ENCODE results near the gene HELZ2.
A peak's percentile ranks its signal among the peaks of the same experiment; 100 is the strongest.
"Not testable (repeated sequence)": the region's sequence is repeated elsewhere in the genome, so short reads cannot be mapped to it uniquely, and the experiment has no call there.

Gene HELZ2

DNA sequence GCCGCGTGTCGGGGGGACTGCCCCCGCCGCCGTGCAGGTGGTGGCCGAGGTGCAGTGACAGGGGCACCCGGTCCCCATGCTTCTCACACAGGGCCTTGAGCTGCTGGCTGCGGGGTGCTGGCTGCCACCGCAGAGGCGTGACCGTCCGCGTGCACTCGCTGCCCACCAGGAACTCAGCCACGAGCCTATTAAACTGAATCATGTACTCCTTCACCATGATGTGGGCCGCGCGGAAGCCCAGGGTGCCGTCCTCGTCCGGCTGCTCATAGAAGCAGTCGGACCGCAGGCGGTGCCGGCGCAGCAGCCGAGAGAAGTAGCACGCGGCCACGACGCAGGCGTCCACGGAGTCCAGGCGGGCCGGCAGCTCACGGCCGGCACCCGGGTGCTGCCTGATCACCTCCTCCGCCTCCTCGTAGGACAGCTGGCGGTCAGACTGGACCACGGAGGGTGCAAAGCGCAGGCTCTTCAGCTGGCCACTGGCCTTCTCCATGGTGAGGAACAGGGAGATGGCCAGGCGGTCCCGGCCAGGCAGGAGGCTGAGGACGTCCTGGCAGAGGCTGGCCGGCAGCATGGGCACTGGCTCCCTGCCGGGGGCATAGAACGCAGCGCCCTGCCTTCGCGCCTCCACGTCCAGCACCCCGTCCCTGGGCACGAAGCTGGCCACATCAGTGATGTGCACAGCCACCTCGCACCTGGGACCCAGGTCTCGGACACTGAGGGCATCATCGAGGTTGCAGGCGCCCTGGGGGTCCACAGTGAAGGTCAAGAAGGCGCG, 9.8 kb downstream of the HELZ2 start:
- DNase-seq: no peak

DNA sequence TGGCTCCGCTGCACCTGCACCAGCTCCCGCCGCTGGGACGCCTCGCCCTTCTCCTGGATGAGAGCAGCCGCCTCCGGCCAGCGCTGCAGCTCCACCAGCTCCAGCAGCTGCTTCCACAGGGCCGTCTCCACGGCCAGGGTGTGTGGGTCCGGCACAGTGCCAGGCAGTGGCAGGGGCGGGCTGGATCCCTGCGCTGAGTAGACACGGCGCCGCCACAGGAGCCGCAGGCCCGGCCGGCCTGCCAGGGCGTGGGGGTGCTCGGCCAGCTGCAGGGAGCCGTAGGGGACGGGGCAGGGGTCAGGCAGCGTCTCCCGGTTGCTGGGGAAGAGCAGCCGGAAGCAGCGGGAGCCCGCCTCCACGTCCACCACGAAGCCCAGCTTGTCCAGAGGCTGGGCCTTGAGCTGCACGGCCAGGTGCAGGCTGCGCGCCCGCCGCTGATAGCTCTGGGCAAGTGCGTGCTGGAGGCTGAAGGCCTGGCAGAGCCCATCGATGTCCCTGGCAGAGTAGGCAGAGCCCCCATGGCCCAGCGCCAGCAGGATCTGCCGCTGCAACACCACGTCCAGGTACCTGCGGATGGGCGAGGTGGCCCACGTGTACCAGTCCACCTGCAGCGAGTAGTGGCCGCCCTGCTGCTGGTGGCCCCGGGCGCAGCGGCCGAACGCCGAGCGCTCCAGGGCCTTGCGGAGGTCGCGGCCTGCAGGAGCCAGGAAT, 10.7 kb downstream of the HELZ2 start:
- no peak for DNase-seq

DNA sequence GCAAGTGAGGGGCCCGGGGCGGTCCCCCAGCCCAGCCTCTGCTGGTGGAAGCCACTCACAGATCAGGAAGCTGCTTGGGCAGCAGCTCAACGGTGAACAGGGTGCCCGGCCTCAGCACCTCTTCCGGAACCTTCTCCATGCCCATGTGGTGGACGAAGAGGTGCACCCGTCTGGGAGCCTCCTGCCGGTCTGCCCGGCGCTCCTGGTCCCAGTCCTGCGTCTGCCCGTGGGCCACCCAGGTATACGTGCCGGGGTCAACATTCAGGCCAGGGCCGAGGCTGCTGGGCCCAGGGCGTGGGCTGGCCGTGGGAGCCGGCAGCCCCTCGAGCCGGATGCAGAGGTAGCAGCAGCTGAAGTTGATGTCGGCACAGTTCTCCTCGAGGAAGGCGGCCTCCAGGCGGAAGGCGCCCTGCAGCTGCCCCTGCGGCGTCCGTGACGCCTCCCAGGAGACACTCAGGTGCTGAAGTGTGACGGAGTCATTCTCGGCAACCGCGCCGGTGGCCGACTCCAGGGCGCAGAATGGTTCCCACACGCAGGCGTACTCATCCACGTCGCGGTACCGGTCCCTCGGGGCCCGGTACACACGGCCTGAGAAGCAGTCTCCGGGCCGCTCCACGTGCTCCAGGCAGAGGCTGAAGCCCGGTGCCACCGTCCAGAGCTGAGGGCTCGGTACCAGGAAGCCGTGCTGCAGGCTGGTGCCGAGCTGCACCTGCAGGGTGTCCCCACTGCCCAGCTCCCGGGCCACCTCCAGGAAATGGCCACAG, 11.4 kb downstream of the HELZ2 start:
- no peak for DNase-seq

DNA sequence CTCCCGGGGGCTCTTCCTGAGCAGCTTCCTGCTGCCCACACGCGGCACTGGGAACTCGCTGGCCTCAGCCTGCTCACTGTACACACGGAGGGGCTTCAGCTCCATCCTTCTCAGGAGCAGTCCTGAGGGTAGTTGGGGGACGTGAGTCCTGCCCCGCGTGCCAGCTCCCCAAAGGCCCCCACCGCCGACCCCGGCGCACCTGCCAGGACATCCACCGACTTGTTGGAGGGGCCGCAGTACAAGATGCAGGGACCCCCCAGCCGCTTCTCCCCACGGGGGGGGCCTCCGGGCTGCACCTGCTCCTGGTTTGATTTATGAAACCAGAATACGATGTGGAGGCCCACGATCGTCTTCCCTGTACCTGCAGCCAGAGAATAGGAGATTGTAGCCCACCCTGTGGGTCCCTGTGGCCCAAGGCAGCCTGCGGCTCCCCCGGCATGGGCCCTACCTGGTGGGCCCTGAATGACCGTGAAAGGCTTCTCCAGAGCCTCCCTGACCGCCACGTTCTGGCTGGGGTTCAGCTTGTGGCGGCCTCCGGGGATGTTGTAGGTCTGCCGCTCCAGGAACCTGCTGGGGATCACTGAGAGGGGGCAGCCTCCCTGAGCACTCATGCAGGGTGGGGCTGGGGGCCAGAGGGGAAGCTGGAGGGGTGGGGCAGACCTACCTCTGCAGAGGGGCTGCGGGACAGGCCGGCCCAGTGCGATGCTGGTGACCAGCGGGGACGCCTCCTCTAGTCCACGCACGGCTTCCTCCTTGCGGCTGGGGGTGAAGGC, 12.2 kb downstream of the HELZ2 start:
- DNase-seq: no peak

DNA sequence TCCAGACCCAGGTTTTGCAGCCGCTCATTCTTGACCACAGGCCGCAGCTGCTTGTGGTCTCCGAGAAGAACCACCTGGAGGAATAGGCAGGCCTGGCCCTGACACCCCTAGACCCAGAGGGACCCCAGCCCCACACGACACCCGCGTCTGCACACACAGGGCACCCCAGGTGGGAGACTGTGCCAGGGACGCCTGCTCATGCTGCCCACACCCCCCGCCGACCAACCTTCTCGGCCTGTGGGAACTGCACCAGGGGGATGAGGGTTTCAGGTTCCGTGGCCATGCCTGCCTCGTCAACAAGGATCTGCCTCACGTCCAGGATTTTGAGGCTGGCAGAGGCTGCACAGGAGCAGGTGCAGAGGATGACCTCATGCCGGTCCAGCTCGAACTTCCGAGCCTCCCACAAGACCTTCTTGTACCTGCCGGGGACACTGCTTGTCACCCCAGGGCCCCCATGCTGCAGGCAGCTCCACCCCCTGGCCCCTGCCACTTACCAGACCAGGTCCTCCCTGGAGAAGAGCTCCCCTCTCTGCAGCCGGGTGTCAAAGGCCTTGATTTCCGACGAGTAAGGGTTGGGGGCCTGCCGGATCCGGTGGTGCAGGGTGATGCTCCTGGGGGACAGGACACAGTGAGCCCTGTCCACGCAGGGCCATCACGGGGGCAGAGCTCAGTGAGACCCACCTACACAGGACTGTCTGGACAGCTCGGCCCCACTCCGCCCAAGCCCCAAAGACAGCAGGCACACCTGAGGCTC, 13.0 kb downstream of the HELZ2 start:
- no peak for DNase-seq

DNA sequence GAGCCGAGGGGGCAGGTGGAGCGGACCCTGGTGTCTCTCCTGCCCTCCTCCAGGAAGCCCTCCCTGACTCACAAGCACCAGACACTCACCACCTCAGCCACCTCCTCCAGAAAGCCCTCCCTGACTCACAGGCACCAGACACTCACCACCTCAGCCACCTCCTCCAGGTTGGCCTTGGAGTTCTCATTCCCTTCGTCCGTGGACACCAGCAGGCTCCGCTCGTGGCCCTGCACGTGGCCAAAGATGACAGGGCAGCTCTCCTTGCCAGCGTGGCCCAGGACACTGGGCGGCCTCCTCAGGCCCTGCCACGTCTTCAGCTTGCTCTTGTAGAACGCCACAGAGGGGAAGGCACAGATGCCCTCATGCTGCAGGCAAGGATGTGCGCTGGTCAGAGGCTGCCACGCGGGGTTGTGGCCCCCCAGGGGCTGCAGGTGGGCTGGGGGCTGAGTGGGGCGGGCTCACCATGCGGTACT, 13.7 kb downstream of the HELZ2 start:
- DNase-seq: no peak

DNA sequence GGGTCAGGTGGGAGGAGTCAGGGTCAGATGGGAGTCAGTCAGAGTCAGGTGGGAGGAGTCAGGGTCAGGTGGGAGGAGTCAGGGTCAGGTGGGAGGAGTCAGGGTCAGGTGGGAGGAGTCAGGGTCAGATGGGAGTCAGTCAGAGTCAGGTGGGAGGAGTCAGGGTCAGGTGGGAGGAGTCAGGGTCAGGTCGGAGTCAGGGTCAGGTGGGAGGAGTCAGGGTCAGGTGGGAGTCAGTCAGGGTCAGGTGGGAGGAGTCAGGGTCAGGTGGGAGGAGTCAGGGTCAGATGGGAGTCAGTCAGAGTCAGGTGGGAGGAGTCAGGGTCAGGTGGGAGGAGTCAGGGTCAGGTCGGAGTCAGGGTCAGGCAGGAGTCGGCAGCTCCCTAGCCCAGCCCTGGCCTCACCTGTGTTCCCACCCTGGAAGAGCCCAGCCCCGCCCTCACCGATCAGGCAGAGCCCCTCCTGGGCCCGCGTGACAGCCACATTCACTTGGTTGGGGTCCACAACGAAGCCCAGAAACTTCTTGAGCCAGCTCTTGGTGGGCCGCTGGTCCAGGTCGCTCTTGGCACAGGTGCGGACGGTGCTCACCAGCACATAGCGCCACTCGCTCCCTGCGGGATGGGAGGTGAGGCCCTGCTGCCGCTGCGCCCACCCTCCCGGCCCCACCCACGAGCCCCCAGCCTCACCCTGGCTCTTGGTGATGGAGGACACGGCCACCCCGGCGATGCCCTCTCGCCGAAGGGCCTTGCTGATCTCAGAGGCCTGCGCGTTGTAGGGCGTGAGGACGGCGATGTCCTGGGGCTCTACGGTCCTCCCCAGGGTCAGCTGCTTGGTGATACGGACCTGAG, 14.3 kb downstream of the HELZ2 start:
- not testable (repeated sequence) for DNase-seq

DNA sequence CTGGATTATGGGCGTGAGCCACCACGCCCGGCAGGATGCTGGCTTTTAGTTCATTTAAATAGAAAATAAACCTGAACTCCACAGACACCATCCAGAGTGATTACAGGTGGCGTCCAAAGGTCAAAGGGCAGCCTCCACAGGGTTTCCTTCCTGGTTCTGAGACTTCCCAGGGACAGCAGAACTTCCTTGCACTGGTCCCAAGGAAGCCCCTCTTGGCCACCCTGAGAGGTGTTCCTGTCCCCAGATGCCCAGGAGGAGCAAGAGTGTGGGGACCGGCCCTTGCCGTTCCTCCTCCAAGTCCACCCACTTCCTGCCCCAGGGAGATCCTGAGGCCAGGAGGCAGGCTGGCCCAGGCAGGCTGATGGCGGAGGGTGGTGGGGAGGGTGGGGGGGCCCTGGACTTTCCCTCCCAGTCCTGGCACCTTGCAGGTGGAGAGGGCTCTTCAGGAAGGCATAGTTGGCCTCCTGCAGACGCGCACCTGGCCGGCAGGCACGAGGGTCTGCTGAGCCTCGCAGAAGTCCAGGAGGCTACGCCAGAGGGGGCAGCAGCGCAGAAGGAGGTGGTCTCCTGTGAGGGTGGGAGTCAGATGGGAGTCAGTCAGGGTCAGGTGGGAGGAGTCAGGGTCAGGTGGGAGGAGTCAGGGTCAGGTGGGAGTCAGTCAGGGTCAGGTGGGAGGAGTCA, 15.1 kb downstream of the HELZ2 start:
- no peak for DNase-seq

DNA sequence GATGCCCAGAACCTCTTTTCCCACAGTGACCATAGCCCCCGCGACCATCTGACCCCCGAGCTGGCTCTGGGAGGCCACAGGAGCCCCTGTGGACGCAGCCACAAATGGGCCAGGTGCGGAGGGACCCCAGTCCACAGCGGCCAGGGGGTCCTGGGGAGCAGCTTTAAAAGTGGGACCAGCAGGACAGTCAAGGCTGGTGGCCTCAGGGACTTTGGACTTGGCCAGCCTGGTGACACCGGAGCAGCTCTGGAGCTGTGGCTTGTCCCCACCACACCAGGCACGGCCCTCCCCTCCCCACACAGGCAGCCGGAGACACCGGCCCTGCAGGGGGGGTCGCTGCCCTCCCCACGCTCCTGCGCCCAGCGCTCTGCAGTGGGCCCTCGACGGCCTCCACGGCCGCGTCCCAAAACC, 16.6 kb downstream of the HELZ2 start:
- DNase-seq: no peak

DNA sequence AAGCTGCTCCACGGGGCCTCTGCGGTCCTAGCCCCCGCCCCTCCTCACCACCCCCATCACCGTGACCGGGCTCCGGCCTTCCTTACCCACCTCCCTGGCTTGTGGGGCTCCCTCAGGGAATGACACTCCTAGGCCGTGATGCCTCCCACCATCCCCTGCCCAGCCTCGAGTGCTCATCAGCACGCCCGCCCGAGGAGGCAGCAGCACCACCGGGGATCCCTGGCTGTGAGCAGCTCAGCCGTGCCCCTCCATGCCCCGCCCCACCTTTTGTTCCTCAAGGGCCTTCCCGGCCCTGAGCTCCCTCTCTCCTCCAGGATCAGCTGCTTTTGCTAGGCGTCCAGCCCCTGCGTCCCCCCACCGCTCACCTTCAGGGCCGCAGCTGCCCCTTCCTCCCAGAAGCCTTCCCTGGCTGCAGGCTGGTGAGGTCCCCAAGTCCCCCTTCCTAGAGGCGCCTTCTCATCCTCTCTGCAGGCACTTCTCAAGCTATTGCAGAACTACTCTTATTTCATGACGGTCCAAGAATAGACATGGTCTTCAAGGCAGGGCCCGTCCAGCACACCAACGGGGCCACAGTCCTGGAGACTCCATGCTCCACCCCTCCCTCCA, 17.1 kb downstream of the HELZ2 start:
- no peak for DNase-seq

DNA sequence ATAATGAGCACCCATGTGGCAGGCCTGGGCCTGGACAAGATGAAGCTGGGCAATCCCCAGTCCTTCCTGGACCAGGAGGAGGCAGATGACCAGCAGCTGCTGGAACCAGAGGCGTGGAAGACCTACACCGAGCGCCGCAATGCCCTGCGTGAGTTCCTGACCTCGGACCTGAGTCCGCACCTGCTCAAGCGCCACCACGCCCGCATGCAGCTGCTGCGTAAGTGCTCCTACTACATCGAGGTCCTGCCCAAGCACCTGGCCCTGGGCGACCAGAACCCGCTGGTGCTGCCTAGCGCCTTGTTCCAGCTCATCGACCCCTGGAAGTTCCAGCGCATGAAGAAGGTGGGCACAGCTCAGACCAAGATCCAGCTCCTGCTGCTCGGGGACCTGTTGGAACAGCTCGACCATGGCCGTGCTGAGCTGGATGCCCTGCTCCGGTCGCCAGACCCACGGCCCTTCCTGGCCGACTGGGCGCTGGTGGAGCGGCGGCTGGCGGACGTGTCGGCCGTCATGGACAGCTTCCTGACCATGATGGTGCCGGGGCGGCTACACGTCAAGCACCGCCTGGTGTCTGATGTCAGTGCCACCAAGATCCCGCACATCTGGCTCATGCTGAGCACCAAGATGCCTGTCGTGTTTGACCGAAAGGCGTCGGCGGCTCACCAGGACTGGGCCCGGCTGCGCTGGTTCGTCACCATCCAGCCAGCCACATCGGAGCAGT, 18.2 kb downstream of the HELZ2 start:
- DNase-seq: no peak

DNA sequence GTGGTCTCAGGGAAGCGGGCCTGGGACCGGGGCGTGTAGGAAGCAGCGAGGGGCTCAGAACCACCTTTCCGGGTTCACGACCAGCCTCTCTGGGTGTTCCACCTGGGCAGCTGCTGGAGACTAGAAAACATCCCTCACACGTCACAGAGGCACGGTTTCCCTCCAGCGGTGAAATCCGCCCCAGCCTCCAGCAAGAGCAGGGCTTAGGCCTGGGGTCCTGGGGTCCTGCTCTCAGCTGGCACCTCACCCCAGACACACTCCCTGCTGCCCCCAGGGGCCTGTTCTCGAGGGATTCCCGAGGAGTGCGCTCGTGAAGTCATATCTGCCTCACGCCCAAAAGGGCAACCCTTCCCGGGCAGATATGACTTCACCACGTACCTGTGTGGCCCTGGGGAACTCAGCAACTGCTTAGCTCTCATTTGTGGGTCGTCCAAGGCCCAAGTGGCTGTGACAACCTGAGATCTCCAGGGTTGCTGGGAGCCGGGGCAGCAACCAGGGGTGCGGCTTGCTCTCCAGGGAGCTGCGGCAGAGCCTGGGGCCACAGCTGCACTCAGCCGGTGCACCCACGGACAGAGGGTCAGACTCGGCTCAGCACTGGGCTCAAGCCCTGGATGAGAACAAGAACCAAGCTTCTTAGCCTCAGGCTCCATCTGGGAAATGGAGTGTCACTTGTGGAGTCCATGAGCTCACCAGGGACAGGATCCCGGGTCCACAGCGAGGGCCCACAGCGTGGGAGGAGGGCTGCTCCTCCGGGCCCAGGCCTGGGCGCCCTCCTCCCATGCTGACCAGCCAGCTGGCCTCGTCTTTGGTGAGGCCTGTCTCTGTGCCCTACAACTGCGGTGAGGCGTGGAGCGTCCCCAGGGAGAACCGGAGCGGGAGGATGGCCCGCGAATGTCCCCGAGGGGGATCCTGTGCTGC, 19.4 kb downstream of the HELZ2 start:
- no peak for DNase-seq

DNA sequence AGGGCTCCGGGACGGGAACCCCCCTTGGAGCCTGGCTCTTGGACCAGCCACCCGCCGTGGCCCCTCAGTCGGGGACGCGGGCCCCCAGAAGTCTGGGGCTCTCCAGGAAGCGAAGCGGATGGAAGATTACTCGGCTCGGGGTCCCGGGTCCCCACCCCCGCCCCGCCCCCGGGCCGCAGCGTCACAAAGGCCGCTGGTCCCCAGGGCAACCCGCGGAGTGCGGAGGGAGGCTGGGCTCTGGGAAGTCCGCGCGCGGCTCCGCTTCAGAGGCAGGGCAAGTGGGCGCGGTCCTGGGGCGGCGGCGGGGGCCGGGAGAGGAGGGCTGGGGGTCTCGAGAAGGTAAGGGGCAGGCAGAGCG, 20.1 kb downstream of the HELZ2 start, which contains the start of gene FNDC11:
Gene FNDC11 (plus strand): TSS at position 227 of the 358 bp plus-strand sequence. CDS start 1,505 bp downstream, outside the sequence.
- DNase-seq: no peak

DNA sequence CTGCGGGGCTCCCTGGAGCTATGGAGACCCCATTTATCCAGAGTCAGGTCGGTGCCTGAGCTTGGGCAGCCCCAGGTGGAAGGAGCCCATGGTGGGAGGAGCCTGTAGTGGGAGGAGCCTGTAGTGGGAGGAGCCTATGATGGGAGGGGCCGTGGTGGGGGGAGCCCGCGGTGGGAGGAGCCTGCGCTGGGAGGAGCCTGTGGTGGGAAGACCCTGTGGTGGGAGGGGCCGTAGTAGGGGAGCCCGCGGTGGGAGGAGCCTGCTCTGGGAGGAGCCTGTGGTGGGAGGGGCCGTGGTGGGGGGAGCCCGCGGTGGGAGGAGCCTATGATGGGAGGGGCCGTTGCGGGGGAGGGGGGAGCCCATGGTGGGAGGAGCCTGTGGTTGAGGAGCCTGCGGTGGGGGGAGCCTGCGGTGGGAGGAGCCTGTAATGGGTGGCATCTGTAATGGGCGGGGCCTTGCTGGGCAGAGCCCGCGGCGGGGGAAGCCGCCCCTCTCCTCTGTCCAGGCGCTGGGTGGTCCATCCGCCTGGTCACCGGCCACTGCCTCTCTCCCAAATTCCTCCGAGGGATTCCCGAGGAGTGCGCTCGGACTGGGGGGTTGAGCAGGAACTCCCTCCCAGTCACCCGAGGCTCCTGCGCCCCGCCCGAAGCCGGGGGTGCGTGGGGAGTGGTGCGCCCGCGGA, 20.6 kb downstream of the HELZ2 start:
- DNase-seq: peak; percentile 83

DNA sequence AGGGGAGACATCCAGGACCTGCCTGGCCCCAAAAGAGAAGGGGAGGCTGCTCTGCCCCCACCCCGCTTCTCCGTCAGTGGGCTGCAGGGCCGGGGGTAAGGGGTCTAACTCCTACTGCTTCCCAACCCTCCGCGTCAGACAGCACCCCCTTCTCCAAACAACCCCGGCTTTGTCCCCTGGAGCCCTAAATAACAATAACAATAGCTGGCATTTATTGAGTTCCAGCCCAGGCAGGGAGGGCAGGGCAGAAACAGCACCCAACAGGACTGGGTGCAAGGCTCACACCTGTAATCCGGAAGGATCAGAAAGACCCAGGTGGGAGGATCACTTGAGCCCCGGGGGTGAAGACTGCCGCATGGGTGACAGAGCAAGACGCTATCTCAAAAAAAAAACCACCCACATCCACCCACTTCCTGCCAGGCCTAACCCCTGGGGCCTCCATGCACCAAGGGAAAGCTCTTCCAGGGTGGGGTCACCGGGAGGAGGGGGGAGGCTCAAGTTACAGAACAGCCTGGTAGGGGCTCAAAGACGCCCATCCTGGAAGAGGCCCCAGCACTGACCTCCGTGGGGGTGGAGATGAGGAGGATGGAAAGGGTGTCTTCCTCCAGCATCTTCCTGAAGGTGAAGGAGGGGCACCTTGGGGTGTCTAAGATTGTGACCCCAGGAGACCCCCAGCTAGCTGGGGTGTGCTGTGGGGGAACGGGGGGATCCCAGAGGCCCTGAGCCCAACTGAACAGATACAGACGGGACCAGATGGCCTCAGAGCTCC, 21.4 kb downstream of the HELZ2 start:
- DNase-seq: no peak

DNA sequence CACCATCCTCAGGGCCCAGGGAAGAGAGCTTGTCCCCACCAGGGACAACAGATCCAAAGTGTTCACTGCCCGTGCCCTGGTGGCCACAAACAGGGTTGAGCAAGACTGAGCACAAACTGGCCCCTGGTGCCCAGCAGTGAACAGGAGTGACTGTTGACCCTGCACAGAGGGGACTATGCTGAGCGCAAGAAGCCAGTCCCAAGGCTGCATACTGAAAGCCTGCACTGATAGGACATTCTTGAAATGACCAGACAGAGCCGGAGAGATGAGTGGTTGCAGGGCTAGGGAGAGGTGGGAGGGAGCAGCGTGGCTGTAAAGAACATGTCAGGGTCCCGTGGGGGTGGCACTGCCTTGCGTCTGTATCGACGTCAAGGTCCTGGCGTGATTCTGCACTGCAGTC, 23.0 kb downstream of the HELZ2 start:
- DNase-seq: no peak

Measured in NCI-H2227 treated with DMSO at 0.1 percent for 48 hours (cell line).